Bone marrow (tissue), 2 donors: ENCODE results near the gene SH3RF3.
A peak's percentile ranks its signal among the peaks of the same experiment; 100 is the strongest.
"Not testable (repeated sequence)": the region's sequence is repeated elsewhere in the genome, so short reads cannot be mapped to it uniquely, and the experiment has no call there.

Experiments used
- DNase-seq, 2 donors: peaks; one replicate each; lab custom pipeline; 2025; lab: John Stamatoyannopoulos, UW

The SH3RF3 gene

DNA sequence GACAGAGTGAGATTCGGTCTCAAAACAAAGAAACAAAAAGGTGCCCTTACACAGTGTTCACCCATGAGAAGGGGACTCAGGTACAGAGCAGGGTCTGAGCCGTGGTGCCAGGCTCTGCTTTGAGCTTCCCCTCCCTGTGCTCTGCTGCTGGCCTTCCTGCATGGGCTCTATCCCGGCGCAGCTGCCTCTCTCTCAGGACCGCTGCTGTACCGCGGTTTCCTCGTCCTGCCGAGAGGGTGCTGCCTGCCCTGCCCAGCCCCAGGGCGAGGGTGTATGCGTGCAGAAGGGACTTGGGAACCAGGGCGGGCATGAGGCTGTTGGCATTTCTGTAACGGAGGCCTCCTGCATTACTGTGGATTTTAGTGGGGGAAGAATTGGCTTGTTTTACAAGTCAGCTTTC, 30.1 kb downstream of the SH3RF3 start:
- no peak for DNase-seq

DNA sequence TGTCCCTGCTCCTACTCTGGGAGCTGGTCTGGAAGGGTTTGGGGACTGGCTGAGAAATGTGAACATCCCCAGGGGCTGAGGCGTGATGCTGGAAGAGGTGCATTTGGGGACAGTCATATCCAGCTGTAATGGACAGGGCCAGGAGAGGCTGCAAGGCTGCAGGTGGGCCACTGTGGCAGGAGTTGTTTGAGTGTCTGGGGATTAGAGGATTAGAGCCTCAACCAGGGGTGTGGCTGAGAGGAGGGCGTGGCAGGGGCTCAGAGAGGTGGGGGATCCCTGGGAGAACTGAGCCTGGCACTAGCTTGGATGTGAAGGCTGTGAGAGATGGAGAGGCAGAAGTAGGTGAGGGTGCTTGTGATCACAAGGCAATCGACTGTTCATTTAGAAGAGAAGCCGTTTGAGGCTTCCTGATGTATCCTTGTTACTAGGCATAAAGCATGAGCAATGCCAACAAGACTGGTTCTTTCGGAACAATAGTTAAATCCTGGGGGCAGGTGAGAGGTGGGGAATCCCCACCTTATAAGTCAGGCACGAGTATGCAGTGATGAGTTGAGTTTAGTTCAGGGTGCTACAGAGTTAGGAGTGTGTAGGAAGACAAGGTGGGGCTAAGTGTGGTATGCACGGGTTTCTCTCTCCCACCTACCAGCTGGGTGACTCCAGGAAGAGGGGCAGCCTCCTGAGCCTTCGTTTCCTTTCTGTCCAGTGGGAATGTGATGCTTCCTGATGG, 31.9 kb downstream of the SH3RF3 start:
- no peak for DNase-seq

DNA sequence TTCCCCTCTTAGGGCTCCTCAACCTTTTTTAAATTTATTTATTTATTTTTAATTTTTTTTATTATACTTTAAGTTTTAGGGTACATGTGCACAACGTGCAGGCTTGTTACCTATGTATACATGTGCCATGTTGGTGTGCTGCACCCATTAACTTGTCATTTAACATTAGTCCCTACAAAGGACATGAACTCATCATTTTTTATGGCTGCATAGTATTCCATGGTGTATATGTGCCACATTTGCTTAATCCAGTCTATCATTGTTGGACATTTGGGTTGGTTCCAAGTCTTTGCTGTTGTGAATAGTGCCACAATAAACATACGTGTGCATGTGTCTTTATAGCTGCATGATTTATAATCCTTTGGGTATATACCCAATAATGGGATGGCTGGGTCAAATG, 33.4 kb downstream of the SH3RF3 start:
- DNase-seq, result not testable (repeated sequence)

DNA sequence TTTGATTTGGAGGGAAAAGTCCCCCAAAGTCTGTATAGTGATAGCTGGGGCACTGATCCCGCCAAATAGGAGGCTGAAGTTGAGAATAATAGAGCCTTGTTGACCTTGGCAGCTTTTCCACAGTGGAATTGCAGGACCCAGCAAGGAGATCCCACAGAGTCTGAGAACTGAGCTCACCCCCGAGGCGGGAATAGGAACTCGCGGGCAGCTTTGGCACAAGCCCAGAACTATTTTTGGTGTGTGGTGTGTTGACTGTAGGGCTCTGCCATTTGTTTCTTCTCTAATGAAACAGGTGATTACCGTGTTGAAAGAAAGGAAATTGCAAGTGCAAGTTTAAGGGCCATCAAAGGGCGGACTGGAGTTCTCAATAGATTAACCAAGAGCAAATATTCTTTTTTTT, 34.0 kb downstream of the SH3RF3 start:
- DNase-seq, result no peak

- DNase-seq, result no peak
Observed at GRCh38 chr2:109164311-109164710, 35.3 kb downstream of the SH3RF3 start.

GRCh38 chr2:109164739-109165221, 35.8 kb downstream of the SH3RF3 start:
- peak in 1 of 2 donors; percentile 24 for DNase-seq

DNA sequence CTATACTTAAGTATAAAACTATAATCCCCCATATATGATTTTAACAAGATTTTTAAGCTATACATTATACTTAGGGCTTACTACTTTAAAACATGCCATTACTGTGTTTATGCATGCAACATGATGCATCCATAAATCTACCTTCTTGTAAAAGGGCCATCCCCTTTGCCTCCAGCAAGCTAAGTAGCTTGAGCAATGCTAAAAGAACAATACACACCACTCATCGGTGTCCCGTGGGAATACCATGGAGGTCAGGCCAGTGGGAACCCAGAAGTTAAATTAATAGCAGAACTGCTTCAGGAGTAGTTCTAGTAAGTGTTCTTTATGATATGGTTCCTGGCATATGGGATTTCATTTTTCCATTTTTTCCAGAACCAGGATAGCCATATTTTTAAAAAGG, 37.8 kb downstream of the SH3RF3 start:
- DNase-seq, result no peak

DNA sequence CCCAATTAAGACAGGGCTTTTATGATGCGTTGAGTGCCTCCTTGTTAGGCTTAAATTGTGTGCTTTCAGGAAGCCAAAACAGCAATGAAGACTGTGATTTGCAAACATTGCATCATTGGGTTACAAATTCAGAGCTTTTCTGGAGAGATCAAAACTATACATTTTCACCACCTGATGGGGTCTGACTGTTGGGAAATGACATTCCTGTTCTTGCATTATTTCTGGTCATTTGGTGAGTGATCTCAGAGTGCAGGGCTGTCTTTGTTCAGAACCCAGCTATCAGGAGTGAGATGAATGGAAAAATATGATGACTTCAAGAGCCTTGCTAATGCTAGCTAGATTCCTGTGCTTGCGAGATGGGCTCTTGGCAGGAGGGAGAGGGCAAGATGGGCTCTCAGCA, 39.1 kb downstream of the SH3RF3 start:
- no peak for DNase-seq

- no peak for DNase-seq
Observed at GRCh38 chr2:109168716-109169115, 39.7 kb downstream of the SH3RF3 start.

DNA sequence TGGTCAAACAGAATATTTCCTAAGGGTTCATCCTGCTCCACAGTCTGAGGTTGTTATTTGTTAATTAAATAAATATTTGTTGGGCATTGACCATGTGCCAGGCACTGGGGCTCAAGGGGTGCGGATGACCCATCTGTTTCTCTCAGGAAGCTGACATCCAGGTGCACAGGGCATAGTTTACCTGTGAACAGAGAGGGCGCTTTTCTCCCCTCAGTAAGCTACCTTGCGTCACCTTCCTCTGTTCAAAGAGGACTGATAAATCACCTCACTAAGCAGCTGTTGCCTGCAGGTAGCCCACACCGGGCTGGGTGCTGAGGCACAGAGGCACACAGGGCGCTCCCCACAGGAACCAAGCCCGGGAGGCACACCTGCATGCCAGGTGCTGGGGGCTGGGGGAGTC, 41.6 kb downstream of the SH3RF3 start:
- no peak for DNase-seq

DNA sequence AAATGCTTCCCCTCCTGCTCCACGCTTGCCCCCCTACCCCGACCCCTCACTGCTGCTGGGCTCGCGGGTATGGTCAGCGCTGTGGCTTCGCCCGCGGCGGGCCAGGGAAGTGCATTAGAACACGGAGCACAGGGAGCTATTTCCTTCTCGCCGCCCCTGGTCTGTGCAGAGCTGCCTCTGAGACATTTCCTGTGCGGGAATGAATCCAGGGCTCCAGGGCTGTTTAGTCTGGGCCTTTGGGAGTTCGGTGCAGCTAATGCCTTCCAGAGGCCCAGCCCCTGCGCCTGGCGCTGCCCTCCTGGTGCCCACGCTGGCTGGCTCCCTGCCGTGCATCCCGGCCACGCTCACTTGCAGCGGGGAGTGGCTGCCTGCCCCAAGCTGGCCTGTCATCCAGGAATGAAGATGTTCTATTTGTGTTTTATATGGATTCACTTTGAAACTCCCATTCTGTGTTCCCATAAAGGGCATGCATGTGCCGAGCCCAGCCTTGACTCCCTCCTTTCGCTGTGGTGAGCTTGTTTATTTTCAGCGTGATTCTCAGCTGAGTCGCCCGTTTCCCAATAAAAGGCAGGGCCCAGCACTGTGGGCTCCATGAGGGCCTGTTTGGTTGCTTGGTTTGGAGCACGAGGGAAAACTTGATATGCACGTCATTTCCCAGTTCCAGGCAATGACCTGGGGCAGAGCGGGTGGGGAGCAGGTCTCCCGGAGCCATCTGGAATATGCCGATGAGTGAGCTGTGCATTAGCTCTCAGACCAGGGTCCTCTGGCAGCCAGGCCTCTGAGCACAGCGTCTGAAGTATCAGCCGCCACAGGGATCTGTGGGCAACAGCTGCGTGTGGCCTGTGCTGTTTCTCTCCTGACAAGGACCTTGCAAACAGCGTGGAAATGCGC, 42.7 kb downstream of the SH3RF3 start:
- DNase-seq, result no peak

DNA sequence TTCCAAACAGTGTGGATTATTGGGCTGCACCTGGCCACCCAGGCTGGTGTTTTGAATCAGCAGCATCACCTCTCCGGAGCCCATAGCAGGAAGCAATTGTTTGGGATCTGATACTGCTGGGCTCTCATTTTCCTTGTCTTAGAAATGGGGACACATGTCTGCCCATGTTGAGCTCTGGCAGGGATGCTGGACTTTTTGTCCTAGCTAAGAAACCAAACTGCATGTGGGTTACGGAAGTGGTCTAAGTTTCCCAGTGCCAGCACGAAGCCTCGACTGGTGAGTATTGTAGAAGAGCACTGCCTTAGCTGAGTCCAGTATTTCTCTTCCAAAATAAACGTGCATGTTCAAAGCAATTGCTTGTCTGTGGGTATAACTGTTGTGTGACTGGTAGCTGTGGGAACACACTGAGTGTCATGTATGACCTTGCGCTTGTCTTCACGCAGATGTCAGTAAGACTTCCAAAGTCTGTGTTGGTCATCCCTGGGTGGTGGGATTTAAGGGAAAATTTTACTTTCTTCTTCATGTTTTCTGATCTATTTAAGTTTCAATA, 43.6 kb downstream of the SH3RF3 start:
- DNase-seq, result no peak

GRCh38 chr2:109173311-109174171, 44.5 kb downstream of the SH3RF3 start:
- DNase-seq, result no peak

GRCh38 chr2:109174214-109174613, 45.2 kb downstream of the SH3RF3 start:
- DNase-seq, result peak in 1 of 2 donors; percentile 2

DNA sequence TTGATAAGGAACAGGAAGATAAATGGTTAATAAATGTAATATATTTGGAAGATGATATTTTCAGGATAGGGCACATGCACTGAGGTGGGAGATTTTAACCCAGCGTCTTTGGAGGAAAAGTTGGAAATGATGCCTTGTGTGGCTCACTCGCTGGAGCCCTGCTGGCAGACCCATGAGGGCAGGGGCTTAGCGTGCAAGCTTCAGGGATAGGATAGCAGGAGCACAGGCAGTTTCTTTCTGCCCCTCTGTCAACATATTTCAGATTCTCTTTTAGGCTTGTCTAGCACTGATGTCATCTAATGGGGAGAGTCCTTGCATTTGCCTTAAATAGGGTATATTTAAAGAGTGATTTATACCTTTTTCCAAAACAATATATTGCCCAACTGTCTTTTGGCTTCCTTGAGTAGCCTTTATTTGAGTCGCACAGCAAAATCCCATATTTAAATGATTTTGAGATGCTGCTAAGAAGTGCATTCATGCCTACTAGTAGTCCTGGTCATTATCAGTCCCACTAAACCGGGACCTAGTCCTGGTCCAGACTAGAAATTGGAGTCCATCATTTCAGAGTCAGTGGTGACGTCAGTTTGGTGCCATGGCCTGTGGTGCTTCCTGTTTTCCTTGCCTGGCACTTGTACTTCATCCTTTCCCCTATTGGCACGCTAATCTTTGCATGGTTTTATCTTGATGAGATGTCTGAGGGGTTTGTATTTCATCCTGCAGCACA, 45.8 kb downstream of the SH3RF3 start:
- no peak for DNase-seq

DNA sequence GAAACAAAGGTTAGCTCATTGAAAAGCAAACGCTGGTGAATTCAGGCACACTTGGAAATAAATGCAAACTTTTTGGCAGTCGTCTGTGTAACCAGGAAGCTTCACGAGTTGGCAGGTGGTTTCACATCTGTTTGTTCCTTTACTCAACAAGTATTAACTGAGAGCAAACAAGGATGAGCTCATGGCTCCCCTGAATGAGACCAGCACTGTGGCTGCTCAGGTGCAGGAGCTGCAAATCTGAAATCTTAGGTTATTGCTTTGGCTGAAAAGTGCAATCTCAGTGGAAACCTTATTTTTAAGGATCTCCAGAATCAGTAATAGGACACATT, 46.3 kb downstream of the SH3RF3 start:
- no peak for DNase-seq

- no peak for DNase-seq
Observed at GRCh38 chr2:109176928-109177327, 47.9 kb downstream of the SH3RF3 start.

DNA sequence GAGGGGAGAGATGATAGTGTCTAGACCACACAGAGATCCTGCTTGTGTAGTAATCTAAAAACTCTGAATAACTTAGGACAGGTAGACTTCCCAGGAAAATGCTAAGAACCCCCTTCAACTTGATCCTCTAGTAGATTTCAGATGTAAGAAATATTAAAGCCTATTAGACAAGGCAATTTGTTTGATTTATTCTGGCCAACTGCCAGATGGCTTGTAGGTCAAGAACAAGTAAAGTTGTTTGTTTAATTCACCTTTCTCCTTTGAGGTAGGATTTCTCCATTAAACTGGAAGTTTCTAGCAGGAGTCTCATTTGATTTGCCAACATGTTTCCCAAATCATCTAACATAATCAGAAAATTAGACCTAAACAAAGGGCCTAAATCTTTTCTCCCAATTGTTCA, 48.6 kb downstream of the SH3RF3 start:
- DNase-seq, result no peak

- no peak for DNase-seq
Observed at GRCh38 chr2:109178968-109179367, 50.0 kb downstream of the SH3RF3 start.

GRCh38 chr2:109180786-109181185, 51.8 kb downstream of the SH3RF3 start:
- DNase-seq, result no peak

DNA sequence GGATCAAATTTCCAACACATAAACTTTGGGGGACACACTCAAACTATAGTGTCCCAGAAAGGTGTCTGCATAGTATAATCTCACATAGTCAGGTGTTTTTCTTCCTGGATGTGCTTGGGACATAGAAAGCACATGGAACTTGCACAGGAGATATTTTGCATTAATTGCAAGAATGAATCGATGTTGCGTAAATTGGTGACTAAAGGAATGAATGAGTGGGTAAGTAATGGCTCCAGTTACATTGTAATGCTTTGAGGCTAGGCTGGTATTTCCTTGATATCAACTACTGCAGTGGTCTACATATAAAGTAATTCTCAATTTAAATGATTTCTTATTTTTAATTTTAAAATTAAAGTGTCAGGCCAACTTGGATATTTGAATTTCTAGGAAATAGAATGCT, 53.4 kb downstream of the SH3RF3 start:
- no peak for DNase-seq
